IMR-90 (cell line): ENCODE measurements around the gene TMEM209. TPM values are rescaled to one million over a fixed set of nuclear protein-coding genes. Genes with fewer than 3 reads are reported as not detected.
"Not testable (repeated sequence)": the region's sequence is repeated elsewhere in the genome, so short reads cannot be mapped to it uniquely, and the experiment has no call there.

Experiments used
- ATAC-seq: fragments of 200-7000 bp; cut with Tn5 transposase; 2 replicates; pipeline ENCODE4 v1.9.1; 2020; ENCODE audit warnings: low read depth, mild to moderate bottlenecking, moderate library complexity
- BruUV-seq: library from RNA; stranded (reverse); fragments of 400-500 nt; replicated peaks from 2 replicates; lab custom pipeline; 2021; lab: Mats Ljungman, UMichigan
- CTCF ChIA-PET: fragments of 300-600 bp; formaldehyde crosslinking; extraction: SDS; loops from one replicate; lab custom pipeline; 2021; ENCODE audit warnings: antibody characterized with exemption; lab: Yijun Ruan, JAX
- POLR2A ChIA-PET: fragments of 300-600 bp; sonication (Branson Sonifier 250); formaldehyde crosslinking; loops from one replicate; lab custom pipeline; 2022; ENCODE audit warnings: antibody characterized with exemption; ENCODE audit not compliant: unreplicated experiment; lab: Charles Lee
- DNase-seq: peaks from one replicate; pipeline ENCODE4 v3.0.0; 2013
- H2AFZ ChIP-seq: replicated peaks from 2 replicates; pipeline ENCODE3; 2013; ENCODE audit warnings: low read length, mild to moderate bottlenecking; ENCODE audit not compliant: poor library complexity
- H2AK5ac ChIP-seq: 2 replicates; pipeline ENCODE4 v1.6.1; 2013; ENCODE audit warnings: low read depth, low read length, inconsistent platforms
- H2AK9ac ChIP-seq: replicated peaks from 2 replicates; pipeline ENCODE3; 2013; ENCODE audit warnings: mild to moderate bottlenecking, low read depth, low read length, moderate library complexity; ENCODE audit not compliant: poor library complexity
- H2BK120ac ChIP-seq: 2 replicates; pipeline ENCODE4 v1.6.1; 2013; ENCODE audit warnings: low read depth, low read length, inconsistent platforms
- H2BK15ac ChIP-seq: 3 replicates; pipeline ENCODE4 v1.6.1; 2013; ENCODE audit warnings: low read depth, low read length, inconsistent platforms
- H2BK20ac ChIP-seq: 2 replicates; pipeline ENCODE4 v1.6.1; 2013; ENCODE audit warnings: low read depth, mild to moderate bottlenecking, inconsistent platforms, low read length, moderate library complexity
- H2BK5ac ChIP-seq: 2 replicates; pipeline ENCODE4 v1.6.1; 2013; ENCODE audit warnings: mild to moderate bottlenecking, low read depth, low read length, inconsistent platforms; ENCODE audit not compliant: poor library complexity, severe bottlenecking
- H3K14ac ChIP-seq: replicated peaks from 2 replicates; pipeline ENCODE4 v1.6.1; 2013; ENCODE audit warnings: low read depth, low read length, inconsistent platforms
- H3K18ac ChIP-seq: 2 replicates; pipeline ENCODE4 v1.6.1; 2013; ENCODE audit warnings: low read depth, low read length, control low read depth
- H3K23ac ChIP-seq: 2 replicates; pipeline ENCODE4 v1.6.1; 2013; ENCODE audit warnings: low read depth, low read length, inconsistent platforms
- H3K27ac ChIP-seq: 2 replicates; pipeline ENCODE4 v1.5.1; 2013; ENCODE audit warnings: mild to moderate bottlenecking, control low read depth, low read length; ENCODE audit not compliant: insufficient read depth
- H3K27me3 ChIP-seq: 2 replicates; pipeline ENCODE4 v1.6.1; 2013; ENCODE audit warnings: low read length; ENCODE audit not compliant: control insufficient read depth, insufficient read depth
- H3K36me3 ChIP-seq: 2 replicates; pipeline ENCODE4 v1.6.1; 2013; ENCODE audit warnings: low read length, mixed read lengths; ENCODE audit not compliant: control insufficient read depth, insufficient read depth
- H3K4ac ChIP-seq: 2 replicates; pipeline ENCODE4 v1.6.1; 2013; ENCODE audit warnings: low read depth, low read length, inconsistent platforms
- H3K4me1 ChIP-seq: 2 replicates; pipeline ENCODE4 v1.6.1; 2013; ENCODE audit warnings: low read length, mixed read lengths; ENCODE audit not compliant: control insufficient read depth, insufficient read depth
- H3K4me2 ChIP-seq: 2 replicates; pipeline ENCODE4 v1.6.1; 2013; ENCODE audit warnings: low read depth, mild to moderate bottlenecking, control low read depth, low read length, moderate library complexity
- H3K4me3 ChIP-seq: 2 replicates; pipeline ENCODE4 v1.5.1; 2013; ENCODE audit warnings: low read depth, mild to moderate bottlenecking, control low read depth, low read length, moderate library complexity; ENCODE audit not compliant: insufficient read depth
- H3K56ac ChIP-seq: 2 replicates; pipeline ENCODE4 v1.6.1; 2013; ENCODE audit warnings: low read length, inconsistent platforms; ENCODE audit not compliant: insufficient read depth; ENCODE audit errors: extremely low read depth
- H3K79me1 ChIP-seq, 2 experiments: 2 replicates each; pipeline ENCODE4 v1.6.1; 2013; ENCODE audit warnings: low read length in 2 of 2, inconsistent platforms in 1 of 2, low read depth in 1 of 2
- H3K9ac ChIP-seq: 2 replicates; pipeline ENCODE4 v1.6.1; 2013; ENCODE audit warnings: low read depth, low read length, control low read depth
- H3K9me1 ChIP-seq: 2 replicates; pipeline ENCODE4 v1.6.1; 2013; ENCODE audit warnings: low read length, inconsistent platforms; ENCODE audit not compliant: insufficient read depth
- H3K9me3 ChIP-seq: 2 replicates; pipeline ENCODE4 v1.6.1; 2013; ENCODE audit warnings: low read length; ENCODE audit not compliant: control insufficient read depth, insufficient read depth
- H4K20me1 ChIP-seq: 2 replicates; pipeline ENCODE4 v1.6.1; 2013; ENCODE audit warnings: low read length, inconsistent platforms; ENCODE audit not compliant: insufficient read depth
- H4K5ac ChIP-seq: 2 replicates; pipeline ENCODE4 v1.6.1; 2013; ENCODE audit warnings: mild to moderate bottlenecking, low read depth, low read length, control low read depth
- H4K8ac ChIP-seq, 2 experiments: 2 replicates each; pipeline ENCODE4 v1.6.1; 2013; ENCODE audit warnings: low read depth in 2 of 2, low read length in 2 of 2, control low read depth in 1 of 2, inconsistent platforms in 1 of 2
- H4K91ac ChIP-seq: 2 replicates; pipeline ENCODE4 v1.6.1; 2013; ENCODE audit warnings: low read depth, low read length, inconsistent platforms; ENCODE audit not compliant: insufficient read depth
- MAZ ChIP-seq: IDR thresholded peaks from 2 replicates; pipeline ENCODE4 v1.6.1; 2012; ENCODE audit warnings: low read depth, mild to moderate bottlenecking, low read length, improper control_type of control experiment, moderate library complexity, borderline replicate concordance
- WGBS, 2 experiments: methylation state at CpG; one replicate each; pipeline versions ENCODE4 v1.1.5 to v1.1.7; 2013; ENCODE audit warnings: missing lambda C conversion rate in 2 of 2; ENCODE audit not compliant: insufficient read length in 1 of 2; ENCODE audit errors: extremely low coverage in 2 of 2; 5-methylcytosine and 5-hydroxymethylcytosine counted together
- dilution Hi-C: fragments of 300-500 bp; cut with HindIII; formaldehyde crosslinking; loops from one replicate; pipeline ENCODE4 v1.14.3; 2018; ENCODE audit warnings: low sequenced_read_pairs; ENCODE audit not compliant: unreplicated experiment
- in situ Hi-C: fragments of 300-500 bp; cut with MboI; formaldehyde crosslinking; loops from 3 replicates; pipeline ENCODE4 v1.14.3; 2019; ENCODE audit warnings: low sequenced_read_pairs, inconsistent platforms, mixed read lengths
- intact Hi-C: fragments of 100-400 bp; cut with micrococcal nuclease; formaldehyde crosslinking; loops from 2 replicates; pipeline ENCODE4 v1.10.0; 2022
- polyA plus RNA-seq, 3 experiments: library from polyadenylated mRNA; depleted of rRNA; stranded (reverse); fragments of >200 nt; gene quantifications; 2 replicates each; pipeline ENCODE4 v1.2.3, GENCODE V29; 2012; ENCODE audit warnings: low replicate concordance in 1 of 3
- total RNA-seq: library from RNA; depleted of rRNA; stranded (reverse); fragments of >200 nt; gene quantifications from 2 replicates; pipeline ENCODE4 v1.2.3, GENCODE V29; 2012

The TMEM209 gene
- total and polyA plus RNA-seq, 2 of the 4 experiments (the other 2 are of a cell fraction) = 8.0 to 11.3 TPM

DNA sequence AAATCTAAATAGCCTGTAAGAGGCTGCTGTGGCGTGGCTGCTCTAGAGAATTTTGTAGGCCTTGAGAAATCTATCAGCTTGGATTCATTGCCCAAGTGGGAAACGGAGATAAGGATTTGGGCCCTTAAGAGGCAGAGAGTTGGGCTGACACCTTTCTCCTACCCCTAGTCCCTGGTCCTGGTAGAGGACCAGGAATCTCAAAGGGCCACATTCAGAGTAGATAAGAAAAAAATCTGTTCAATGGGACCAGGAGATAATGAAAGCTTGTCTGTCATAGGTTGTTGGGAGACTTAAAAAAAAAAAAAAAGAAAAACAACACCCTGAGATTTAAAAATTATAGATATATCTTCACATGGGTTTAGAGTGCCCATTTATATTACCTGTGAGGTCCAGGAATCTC is 17.8 kb downstream of the TMEM209 start:
- Histone ChIP-seq H3K4me2 (no peak overlapping the region), H3K14ac (no peak overlapping the region), H3K27me3 (no peaks in the 10 kb centered on the region), H2AK5ac (no peak overlapping the region), H4K20me1 (no peaks in the 10 kb centered on the region), H2BK20ac (no peak overlapping the region), H2BK120ac (no peak overlapping the region), H2AFZ (no peak overlapping the region), H3K18ac (no peak overlapping the region), H3K9me1 (no peaks in the 10 kb centered on the region), H4K8ac (no peak overlapping the region), H3K4ac (no peak overlapping the region), H3K56ac (no peak overlapping the region), H4K91ac (no peak overlapping the region), H3K79me1 (peaks cover 0 to 10% of the 10 kb centered on the region in 2 experiments), H3K9me3 (no peaks in the 10 kb centered on the region), H3K4me3 (no peak overlapping the region), H2AK9ac (no peak overlapping the region), H3K9ac (no peak overlapping the region), H3K23ac (no peak overlapping the region), H2BK15ac (no peak overlapping the region), H2BK5ac (peak overlapping the region; percentile 5), H3K27ac (no peak overlapping the region), H3K36me3 (peaks cover 2% of the 10 kb centered on the region), H3K4me1 (no peaks in the 10 kb centered on the region), H4K5ac (no peak overlapping the region)
- dilution Hi-C loops (no loop called here), intact Hi-C loops (loop anchor here (10.0 kb wide), 1 partner anchor 113 kb away; the partner anchor contains the start of gene KLHDC10), in situ Hi-C loops (no loop called here)
- POLR2A ChIA-PET = no interaction called here
- no CpG with 5 or more reads among the region's 2 CpGs for WGBS, 2 experiments
- TF ChIP-seq MAZ = no peak
- CTCF ChIA-PET = no interaction called here
- DNase-seq = no peak
- no TSS peak for BruUV-seq
- ATAC-seq = no peak

DNA sequence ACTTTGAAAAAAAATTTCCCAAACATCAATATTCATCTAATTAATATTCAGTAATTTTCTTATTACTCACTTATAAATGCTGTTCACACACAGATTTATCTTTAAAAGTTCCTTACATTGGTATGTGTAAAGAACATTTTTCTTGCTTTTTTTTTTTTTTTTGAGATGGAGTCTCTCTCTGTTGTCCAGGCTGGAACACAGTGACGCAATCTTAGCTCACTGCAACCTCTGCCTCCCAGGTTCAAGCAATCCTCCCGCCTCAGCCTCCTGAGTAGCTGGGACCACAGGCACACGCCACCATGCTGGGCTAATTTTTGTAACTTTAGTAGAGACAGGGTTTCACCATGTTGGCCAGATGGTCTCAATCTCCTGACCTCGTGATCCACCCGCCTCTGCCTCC is 20.9 kb downstream of the TMEM209 start:
- H2AFZ ChIP-seq, H3K23ac ChIP-seq, ATAC-seq, H2BK5ac ChIP-seq, H3K4me1 ChIP-seq, POLR2A ChIA-PET, H2AK9ac ChIP-seq, H3K4me3 ChIP-seq, H4K8ac ChIP-seq, H4K20me1 ChIP-seq, H3K9me1 ChIP-seq, H4K5ac ChIP-seq, H3K9me3 ChIP-seq, H3K79me1 ChIP-seq, H3K27ac ChIP-seq, H2BK15ac ChIP-seq, H3K4me2 ChIP-seq, H3K27me3 ChIP-seq, H3K9ac ChIP-seq, H3K4ac ChIP-seq, H3K56ac ChIP-seq, H2BK120ac ChIP-seq, H3K18ac ChIP-seq, H2BK20ac ChIP-seq, DNase-seq, in situ Hi-C loops, dilution Hi-C loops, H3K36me3 ChIP-seq, H2AK5ac ChIP-seq, CTCF ChIA-PET, H3K14ac ChIP-seq, BruUV-seq, H4K91ac ChIP-seq: not testable (repeated sequence)
- WGBS, 2 experiments = no CpG with 5 or more reads among the region's 5 CpGs
- intact Hi-C loops = loop anchor here (10.0 kb wide), 1 partner anchor 110 kb away; the partner anchor contains the start of gene KLHDC10
